ENCODE results near the gene GNS. TPM values are rescaled to one million over a fixed set of nuclear protein-coding genes. Genes with fewer than 3 reads are reported as not detected.

Gene GNS
- total and polyA plus RNA-seq, 10 of the 15 experiments (the other 5 are each of a cell fraction or from before 2014, with no cell fraction given) = 4.1 to 33.8 (median 19.1) TPM

- TF ChIP-seq ZNF687 (IDR thresholded peaks at IDR 0.05) = 0 out of 2 replicates have a peak, but pooled peaks have one; percentile 24
- TF ChIP-seq, protein P1, sequence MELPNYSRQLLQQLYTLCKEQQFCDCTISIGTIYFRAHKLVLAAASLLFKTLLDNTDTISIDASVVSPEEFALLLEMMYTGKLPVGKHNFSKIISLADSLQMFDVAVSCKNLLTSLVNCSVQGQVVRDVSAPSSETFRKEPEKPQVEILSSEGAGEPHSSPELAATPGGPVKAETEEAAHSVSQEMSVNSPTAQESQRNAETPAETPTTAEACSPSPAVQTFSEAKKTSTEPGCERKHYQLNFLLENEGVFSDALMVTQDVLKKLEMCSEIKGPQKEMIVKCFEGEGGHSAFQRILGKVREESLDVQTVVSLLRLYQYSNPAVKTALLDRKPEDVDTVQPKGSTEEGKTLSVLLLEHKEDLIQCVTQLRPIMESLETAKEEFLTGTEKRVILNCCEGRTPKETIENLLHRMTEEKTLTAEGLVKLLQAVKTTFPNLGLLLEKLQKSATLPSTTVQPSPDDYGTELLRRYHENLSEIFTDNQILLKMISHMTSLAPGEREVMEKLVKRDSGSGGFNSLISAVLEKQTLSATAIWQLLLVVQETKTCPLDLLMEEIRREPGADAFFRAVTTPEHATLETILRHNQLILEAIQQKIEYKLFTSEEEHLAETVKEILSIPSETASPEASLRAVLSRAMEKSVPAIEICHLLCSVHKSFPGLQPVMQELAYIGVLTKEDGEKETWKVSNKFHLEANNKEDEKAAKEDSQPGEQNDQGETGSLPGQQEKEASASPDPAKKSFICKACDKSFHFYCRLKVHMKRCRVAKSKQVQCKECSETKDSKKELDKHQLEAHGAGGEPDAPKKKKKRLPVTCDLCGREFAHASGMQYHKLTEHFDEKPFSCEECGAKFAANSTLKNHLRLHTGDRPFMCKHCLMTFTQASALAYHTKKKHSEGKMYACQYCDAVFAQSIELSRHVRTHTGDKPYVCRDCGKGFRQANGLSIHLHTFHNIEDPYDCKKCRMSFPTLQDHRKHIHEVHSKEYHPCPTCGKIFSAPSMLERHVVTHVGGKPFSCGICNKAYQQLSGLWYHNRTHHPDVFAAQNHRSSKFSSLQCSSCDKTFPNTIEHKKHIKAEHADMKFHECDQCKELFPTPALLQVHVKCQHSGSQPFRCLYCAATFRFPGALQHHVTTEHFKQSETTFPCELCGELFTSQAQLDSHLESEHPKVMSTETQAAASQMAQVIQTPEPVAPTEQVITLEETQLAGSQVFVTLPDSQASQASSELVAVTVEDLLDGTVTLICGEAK (IDR thresholded peaks at IDR 0.05; ENCODE audit: borderline replicate concordance) = 0 out of 2 replicates have a peak, but pooled peaks have one; percentile 28
- TF ChIP-seq RUNX3 (IDR thresholded peaks at IDR 0.05; ENCODE audit: low read length) = peak; percentile 57
- no peak for TF ChIP-seq MTA2 (IDR thresholded peaks at IDR 0.05; ENCODE audit: low read depth)
- TF ChIP-seq NBN (IDR thresholded peaks at IDR 0.05) = 0 out of 2 replicates have a peak, but pooled peaks have one; percentile 37
- TF ChIP-seq, protein P2, sequence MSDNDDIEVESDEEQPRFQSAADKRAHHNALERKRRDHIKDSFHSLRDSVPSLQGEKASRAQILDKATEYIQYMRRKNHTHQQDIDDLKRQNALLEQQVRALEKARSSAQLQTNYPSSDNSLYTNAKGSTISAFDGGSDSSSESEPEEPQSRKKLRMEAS (IDR thresholded peaks at IDR 0.05; ENCODE audit: low read depth, low read length) = no peak
- TF ChIP-seq ZBED1 (IDR thresholded peaks at IDR 0.05; ENCODE audit: borderline replicate concordance) = no peak
- TF ChIP-seq E4F1 (IDR thresholded peaks at IDR 0.05; ENCODE audit: borderline replicate concordance, partially characterized antibody) = no peak
- TF ChIP-seq CBX3 (IDR thresholded peaks at IDR 0.05; ENCODE audit: borderline replicate concordance, low read depth) = no peak
- TF ChIP-seq, protein P3, sequence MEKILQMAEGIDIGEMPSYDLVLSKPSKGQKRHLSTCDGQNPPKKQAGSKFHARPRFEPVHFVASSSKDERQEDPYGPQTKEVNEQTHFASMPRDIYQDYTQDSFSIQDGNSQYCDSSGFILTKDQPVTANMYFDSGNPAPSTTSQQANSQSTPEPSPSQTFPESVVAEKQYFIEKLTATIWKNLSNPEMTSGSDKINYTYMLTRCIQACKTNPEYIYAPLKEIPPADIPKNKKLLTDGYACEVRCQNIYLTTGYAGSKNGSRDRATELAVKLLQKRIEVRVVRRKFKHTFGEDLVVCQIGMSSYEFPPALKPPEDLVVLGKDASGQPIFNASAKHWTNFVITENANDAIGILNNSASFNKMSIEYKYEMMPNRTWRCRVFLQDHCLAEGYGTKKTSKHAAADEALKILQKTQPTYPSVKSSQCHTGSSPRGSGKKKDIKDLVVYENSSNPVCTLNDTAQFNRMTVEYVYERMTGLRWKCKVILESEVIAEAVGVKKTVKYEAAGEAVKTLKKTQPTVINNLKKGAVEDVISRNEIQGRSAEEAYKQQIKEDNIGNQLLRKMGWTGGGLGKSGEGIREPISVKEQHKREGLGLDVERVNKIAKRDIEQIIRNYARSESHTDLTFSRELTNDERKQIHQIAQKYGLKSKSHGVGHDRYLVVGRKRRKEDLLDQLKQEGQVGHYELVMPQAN (conservative IDR thresholded peaks at IDR 0.05) = no peak
- TF ChIP-seq, protein P4, sequence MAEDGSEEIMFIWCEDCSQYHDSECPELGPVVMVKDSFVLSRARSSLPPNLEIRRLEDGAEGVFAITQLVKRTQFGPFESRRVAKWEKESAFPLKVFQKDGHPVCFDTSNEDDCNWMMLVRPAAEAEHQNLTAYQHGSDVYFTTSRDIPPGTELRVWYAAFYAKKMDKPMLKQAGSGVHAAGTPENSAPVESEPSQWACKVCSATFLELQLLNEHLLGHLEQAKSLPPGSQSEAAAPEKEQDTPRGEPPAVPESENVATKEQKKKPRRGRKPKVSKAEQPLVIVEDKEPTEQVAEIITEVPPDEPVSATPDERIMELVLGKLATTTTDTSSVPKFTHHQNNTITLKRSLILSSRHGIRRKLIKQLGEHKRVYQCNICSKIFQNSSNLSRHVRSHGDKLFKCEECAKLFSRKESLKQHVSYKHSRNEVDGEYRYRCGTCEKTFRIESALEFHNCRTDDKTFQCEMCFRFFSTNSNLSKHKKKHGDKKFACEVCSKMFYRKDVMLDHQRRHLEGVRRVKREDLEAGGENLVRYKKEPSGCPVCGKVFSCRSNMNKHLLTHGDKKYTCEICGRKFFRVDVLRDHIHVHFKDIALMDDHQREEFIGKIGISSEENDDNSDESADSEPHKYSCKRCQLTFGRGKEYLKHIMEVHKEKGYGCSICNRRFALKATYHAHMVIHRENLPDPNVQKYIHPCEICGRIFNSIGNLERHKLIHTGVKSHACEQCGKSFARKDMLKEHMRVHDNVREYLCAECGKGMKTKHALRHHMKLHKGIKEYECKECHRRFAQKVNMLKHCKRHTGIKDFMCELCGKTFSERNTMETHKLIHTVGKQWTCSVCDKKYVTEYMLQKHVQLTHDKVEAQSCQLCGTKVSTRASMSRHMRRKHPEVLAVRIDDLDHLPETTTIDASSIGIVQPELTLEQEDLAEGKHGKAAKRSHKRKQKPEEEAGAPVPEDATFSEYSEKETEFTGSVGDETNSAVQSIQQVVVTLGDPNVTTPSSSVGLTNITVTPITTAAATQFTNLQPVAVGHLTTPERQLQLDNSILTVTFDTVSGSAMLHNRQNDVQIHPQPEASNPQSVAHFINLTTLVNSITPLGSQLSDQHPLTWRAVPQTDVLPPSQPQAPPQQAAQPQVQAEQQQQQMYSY (CRISPR knock-in tag; IDR thresholded peaks at IDR 0.05) = no peak
These were observed 89.8 kb downstream of the GNS start (continued) for GRCh38 chr12:64669270-64669842.

All from GM12878 (cell line).